ENCODE data around the gene SYMPK.
"Not testable (repeated sequence)": the region's sequence is repeated elsewhere in the genome, so short reads cannot be mapped to it uniquely, and the experiment has no call there.

SYMPK gene

GRCh38 chr19:45901912-45902650 lies 39.1 kb upstream of the SYMPK start, which contains the start of gene MYPOP:
Gene MYPOP, minus strand, starts transcription at chr19:45902613. Its CDS starts 840 bp downstream, at chr19:45901773.
- no peak for DNase-seq (ENCODE audit: low read depth, low spot score)

GRCh38 chr19:45901432-45901911 lies 38.5 kb upstream of the SYMPK start:
- H3K9ac ChIP-seq (ENCODE audit: insufficient read length, low read depth) = peak overlapping the region; percentile 74
- TF ChIP-seq SUZ12 (IDR thresholded peaks at IDR 0.05; ENCODE audit: extremely low read depth, insufficient read depth, insufficient read length) = no peak
- no peak for TF ChIP-seq ZNF274 (IDR thresholded peaks at IDR 0.05; ENCODE audit: low read depth, low read length)
- no peak for TF ChIP-seq YY1 (IDR thresholded peaks at IDR 0.05; ENCODE audit: insufficient read depth, insufficient read length)
- no peak for DNase-seq (ENCODE audit: low read depth, low spot score)
- peaks cover 3% of the 10 kb centered on the region for H3K4me1 ChIP-seq (ENCODE audit: insufficient read depth, insufficient read length)
- peak overlapping the region; percentile 46 for H3K4me3 ChIP-seq (ENCODE audit: insufficient read length, low read depth)
- no peaks in the 10 kb centered on the region for H3K9me3 ChIP-seq (ENCODE audit: insufficient read depth, low read length)
- peaks cover 18% of the 10 kb centered on the region for H3K27me3 ChIP-seq (ENCODE audit: insufficient read depth, insufficient read length)
- peaks cover 3% of the 10 kb centered on the region for H3K36me3 ChIP-seq (ENCODE audit: insufficient read depth, insufficient read length, low read length)

More at GRCh38 chr19:45901912-45902650, 39.1 kb upstream of the SYMPK start, which contains the start of gene MYPOP:
- TF ChIP-seq YY1 (IDR thresholded peaks at IDR 0.05; ENCODE audit: insufficient read depth, insufficient read length) (no peak), ZNF274 (IDR thresholded peaks at IDR 0.05; ENCODE audit: low read depth, low read length) (no peak), SUZ12 (IDR thresholded peaks at IDR 0.05; ENCODE audit: extremely low read depth, insufficient read depth, insufficient read length) (no peak)
- Histone ChIP-seq H3K36me3 (ENCODE audit: insufficient read depth, insufficient read length, low read length) (peaks cover 3% of the 10 kb centered on the region), H3K4me1 (ENCODE audit: insufficient read depth, insufficient read length) (peaks cover 3% of the 10 kb centered on the region), H3K4me3 (ENCODE audit: insufficient read length, low read depth) (peak within 1 kb of the TSS; percentile 63), H3K9me3 (ENCODE audit: insufficient read depth, low read length) (no peaks in the 10 kb centered on the region), H3K27me3 (ENCODE audit: insufficient read depth, insufficient read length) (peaks cover 18% of the 10 kb centered on the region), H3K9ac (ENCODE audit: insufficient read length, low read depth) (peak within 1 kb of the TSS; percentile 76)

GRCh38 chr19:45900738-45901431 lies 37.9 kb upstream of the SYMPK start:
- peak overlapping the region; percentile 46 for H3K4me3 ChIP-seq (ENCODE audit: insufficient read length, low read depth)
- H3K4me1 ChIP-seq (ENCODE audit: insufficient read depth, insufficient read length) = peaks cover 3% of the 10 kb centered on the region
- H3K9ac ChIP-seq (ENCODE audit: insufficient read length, low read depth) = peak overlapping the region; percentile 74
- TF ChIP-seq ZNF274 (IDR thresholded peaks at IDR 0.05; ENCODE audit: low read depth, low read length) (no peak), YY1 (IDR thresholded peaks at IDR 0.05; ENCODE audit: insufficient read depth, insufficient read length) (no peak), SUZ12 (IDR thresholded peaks at IDR 0.05; ENCODE audit: extremely low read depth, insufficient read depth, insufficient read length) (no peak)
- no peak for DNase-seq (ENCODE audit: low read depth, low spot score)
- peaks cover 3% of the 10 kb centered on the region for H3K36me3 ChIP-seq (ENCODE audit: insufficient read depth, insufficient read length, low read length)
- no peaks in the 10 kb centered on the region for H3K9me3 ChIP-seq (ENCODE audit: insufficient read depth, low read length)
- peaks cover 18% of the 10 kb centered on the region for H3K27me3 ChIP-seq (ENCODE audit: insufficient read depth, insufficient read length)

GRCh38 chr19:45899919-45900589 lies 37.1 kb upstream of the SYMPK start:
- Histone ChIP-seq H3K9me3 (ENCODE audit: insufficient read depth, low read length) (no peaks in the 10 kb centered on the region), H3K4me3 (ENCODE audit: insufficient read length, low read depth) (no peak overlapping the region), H3K27me3 (ENCODE audit: insufficient read depth, insufficient read length) (peaks cover 18% of the 10 kb centered on the region), H3K36me3 (ENCODE audit: insufficient read depth, insufficient read length, low read length) (peaks cover 3% of the 10 kb centered on the region), H3K9ac (ENCODE audit: insufficient read length, low read depth) (no peak overlapping the region), H3K4me1 (ENCODE audit: insufficient read depth, insufficient read length) (peaks cover 6% of the 10 kb centered on the region)
- TF ChIP-seq YY1 (IDR thresholded peaks at IDR 0.05; ENCODE audit: insufficient read depth, insufficient read length) (no peak), SUZ12 (IDR thresholded peaks at IDR 0.05; ENCODE audit: extremely low read depth, insufficient read depth, insufficient read length) (no peak), ZNF274 (IDR thresholded peaks at IDR 0.05; ENCODE audit: low read depth, low read length) (no peak)
- no peak for DNase-seq (ENCODE audit: low read depth, low spot score)

GRCh38 chr19:45899253-45899652 lies 36.3 kb upstream of the SYMPK start:
- Histone ChIP-seq H3K9me3 (ENCODE audit: insufficient read depth, low read length) (no peaks in the 10 kb centered on the region), H3K27me3 (ENCODE audit: insufficient read depth, insufficient read length) (peaks cover 18% of the 10 kb centered on the region), H3K4me3 (ENCODE audit: insufficient read length, low read depth) (no peak overlapping the region), H3K36me3 (ENCODE audit: insufficient read depth, insufficient read length, low read length) (peaks cover 3% of the 10 kb centered on the region), H3K9ac (ENCODE audit: insufficient read length, low read depth) (no peak overlapping the region), H3K4me1 (ENCODE audit: insufficient read depth, insufficient read length) (peaks cover 6% of the 10 kb centered on the region)
- no peak for DNase-seq (ENCODE audit: low read depth, low spot score)
- TF ChIP-seq ZNF274 (IDR thresholded peaks at IDR 0.05; ENCODE audit: low read depth, low read length) (no peak), SUZ12 (IDR thresholded peaks at IDR 0.05; ENCODE audit: extremely low read depth, insufficient read depth, insufficient read length) (no peak), YY1 (IDR thresholded peaks at IDR 0.05; ENCODE audit: insufficient read depth, insufficient read length) (no peak)

- no peak overlapping the region for H3K9ac ChIP-seq (ENCODE audit: insufficient read length, low read depth)
- TF ChIP-seq SUZ12 (IDR thresholded peaks at IDR 0.05; ENCODE audit: extremely low read depth, insufficient read depth, insufficient read length) (no peak), YY1 (IDR thresholded peaks at IDR 0.05; ENCODE audit: insufficient read depth, insufficient read length) (no peak), ZNF274 (IDR thresholded peaks at IDR 0.05; ENCODE audit: low read depth, low read length) (no peak)
- H3K36me3 ChIP-seq (ENCODE audit: insufficient read depth, insufficient read length, low read length) = peaks cover 3% of the 10 kb centered on the region
- H3K4me1 ChIP-seq (ENCODE audit: insufficient read depth, insufficient read length) = peaks cover 6% of the 10 kb centered on the region
- no peak overlapping the region for H3K4me3 ChIP-seq (ENCODE audit: insufficient read length, low read depth)
- no peaks in the 10 kb centered on the region for H3K9me3 ChIP-seq (ENCODE audit: insufficient read depth, low read length)
- DNase-seq (ENCODE audit: low read depth, low spot score) = no peak
- H3K27me3 ChIP-seq (ENCODE audit: insufficient read depth, insufficient read length) = peaks cover 18% of the 10 kb centered on the region
These were observed 34.4 kb upstream of the SYMPK start for GRCh38 chr19:45897261-45897812.

GRCh38 chr19:45895983-45896599 lies 33.1 kb upstream of the SYMPK start:
- H3K4me1 ChIP-seq (ENCODE audit: insufficient read depth, insufficient read length); H3K36me3 ChIP-seq (ENCODE audit: insufficient read depth, insufficient read length, low read length); DNase-seq (ENCODE audit: low read depth, low spot score); H3K9ac ChIP-seq (ENCODE audit: insufficient read length, low read depth); H3K9me3 ChIP-seq (ENCODE audit: insufficient read depth, low read length); H3K4me3 ChIP-seq (ENCODE audit: insufficient read length, low read depth): not testable (repeated sequence)
- H3K27me3 ChIP-seq (ENCODE audit: insufficient read depth, insufficient read length) = peaks cover 12% of the 10 kb centered on the region

All from NT2/D1 (cell line).